BJ (cell line): ENCODE data around the gene KCNJ3. TPM values are rescaled to one million over a fixed set of nuclear protein-coding genes. Genes with fewer than 3 reads are reported as not detected.

ENCODE experiments used
- CTCF ChIA-PET: fragments of 350-600 bp; formaldehyde crosslinking; extraction: SDS; loops from one replicate; lab custom pipeline; 2021; ENCODE audit warnings: antibody characterized with exemption, inconsistent platforms; lab: Yijun Ruan, JAX
- POLR2A ChIA-PET: fragments of 300-600 bp; sonication (Branson Sonifier 250); formaldehyde crosslinking; extraction: SDS; loops from one replicate; lab custom pipeline; 2021; ENCODE audit warnings: antibody characterized with exemption; lab: Charles Lee
- DNase-seq: peaks from one replicate; pipeline ENCODE4 v3.0.0-alpha.2; 2011; ENCODE audit warnings: low read depth
- H3K27me3 ChIP-seq: 2 replicates; pipeline ENCODE4 v1.6.0; 2011; ENCODE audit warnings: low read length; ENCODE audit not compliant: control insufficient read depth, insufficient read depth
- H3K36me3 ChIP-seq: 2 replicates; pipeline ENCODE4 v1.5.1; 2011; ENCODE audit warnings: low read length; ENCODE audit not compliant: control insufficient read depth, insufficient read depth
- H3K4me3 ChIP-seq: 2 replicates; pipeline ENCODE4 v1.5.1; 2011; ENCODE audit warnings: low read depth, mild to moderate bottlenecking, control low read depth, low read length
- polyA minus RNA-seq: library from RNA; depleted of rRNA, polyadenylated mRNA; stranded (reverse); fragments of >200 nt; gene quantifications from 2 replicates; pipeline ENCODE4 v1.2.3, GENCODE V29; 2011; rRNA and poly(A)+ RNA removed
- polyA plus RNA-seq: library from polyadenylated mRNA; depleted of rRNA; stranded (reverse); fragments of >200 nt; gene quantifications from 2 replicates; pipeline ENCODE4 v1.2.3, GENCODE V29; 2011; rRNA removed
- TF ChIP-seq, protein P1 (sequence below): IDR thresholded peaks from 2 replicates; pipeline ENCODE4 v1.5.1; 2011; ENCODE audit warnings: low read depth, mild to moderate bottlenecking, control low read depth, inconsistent platforms, low read length, moderate library complexity; ENCODE audit not compliant: insufficient read depth

Gene KCNJ3, protein sequence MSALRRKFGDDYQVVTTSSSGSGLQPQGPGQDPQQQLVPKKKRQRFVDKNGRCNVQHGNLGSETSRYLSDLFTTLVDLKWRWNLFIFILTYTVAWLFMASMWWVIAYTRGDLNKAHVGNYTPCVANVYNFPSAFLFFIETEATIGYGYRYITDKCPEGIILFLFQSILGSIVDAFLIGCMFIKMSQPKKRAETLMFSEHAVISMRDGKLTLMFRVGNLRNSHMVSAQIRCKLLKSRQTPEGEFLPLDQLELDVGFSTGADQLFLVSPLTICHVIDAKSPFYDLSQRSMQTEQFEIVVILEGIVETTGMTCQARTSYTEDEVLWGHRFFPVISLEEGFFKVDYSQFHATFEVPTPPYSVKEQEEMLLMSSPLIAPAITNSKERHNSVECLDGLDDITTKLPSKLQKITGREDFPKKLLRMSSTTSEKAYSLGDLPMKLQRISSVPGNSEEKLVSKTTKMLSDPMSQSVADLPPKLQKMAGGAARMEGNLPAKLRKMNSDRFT
- polyA plus RNA-seq: 3.2 and 5.4 TPM in 2 replicates
- 5.5 and 7.5 TPM in 2 replicates for polyA minus RNA-seq

DNA sequence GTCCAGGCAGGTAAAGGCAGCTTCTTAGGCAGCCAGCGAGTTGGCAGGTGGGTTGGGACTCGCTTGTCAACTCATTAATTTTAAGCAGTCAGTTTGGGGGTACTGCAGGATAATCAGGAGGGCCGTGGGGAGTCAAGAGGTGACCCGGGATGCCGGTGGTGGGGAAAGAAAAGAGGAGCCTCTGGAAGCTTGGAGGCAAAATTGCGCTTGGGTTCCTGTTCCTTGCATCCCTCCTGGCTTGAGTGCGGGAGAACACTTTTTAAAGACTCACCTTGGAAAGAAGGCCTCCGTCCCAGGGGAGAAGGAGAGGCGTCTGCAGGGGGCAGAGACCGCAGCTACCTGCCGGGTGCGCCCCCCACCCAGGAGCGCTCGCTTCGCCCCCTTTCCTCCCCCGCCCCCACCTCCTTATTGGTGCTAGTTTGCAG lies at the start of gene KCNJ3:
Gene KCNJ3, plus strand, starts transcription at position 400 of the 425 bp plus-strand sequence. CDS start 81 bp downstream, outside the sequence.
- ChIA-PET CTCF (no interaction called here), POLR2A (no interaction called here)
- TF ChIP-seq, protein P1, sequence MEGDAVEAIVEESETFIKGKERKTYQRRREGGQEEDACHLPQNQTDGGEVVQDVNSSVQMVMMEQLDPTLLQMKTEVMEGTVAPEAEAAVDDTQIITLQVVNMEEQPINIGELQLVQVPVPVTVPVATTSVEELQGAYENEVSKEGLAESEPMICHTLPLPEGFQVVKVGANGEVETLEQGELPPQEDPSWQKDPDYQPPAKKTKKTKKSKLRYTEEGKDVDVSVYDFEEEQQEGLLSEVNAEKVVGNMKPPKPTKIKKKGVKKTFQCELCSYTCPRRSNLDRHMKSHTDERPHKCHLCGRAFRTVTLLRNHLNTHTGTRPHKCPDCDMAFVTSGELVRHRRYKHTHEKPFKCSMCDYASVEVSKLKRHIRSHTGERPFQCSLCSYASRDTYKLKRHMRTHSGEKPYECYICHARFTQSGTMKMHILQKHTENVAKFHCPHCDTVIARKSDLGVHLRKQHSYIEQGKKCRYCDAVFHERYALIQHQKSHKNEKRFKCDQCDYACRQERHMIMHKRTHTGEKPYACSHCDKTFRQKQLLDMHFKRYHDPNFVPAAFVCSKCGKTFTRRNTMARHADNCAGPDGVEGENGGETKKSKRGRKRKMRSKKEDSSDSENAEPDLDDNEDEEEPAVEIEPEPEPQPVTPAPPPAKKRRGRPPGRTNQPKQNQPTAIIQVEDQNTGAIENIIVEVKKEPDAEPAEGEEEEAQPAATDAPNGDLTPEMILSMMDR: no peak
- peak within 1 kb of the TSS; percentile 58 for H3K4me3 ChIP-seq
- no peak for DNase-seq
- no peaks in the 10 kb centered on the region for H3K36me3 ChIP-seq
- no peaks in the 10 kb centered on the region; the same call in 1 of the 2 replicates for H3K27me3 ChIP-seq

DNA sequence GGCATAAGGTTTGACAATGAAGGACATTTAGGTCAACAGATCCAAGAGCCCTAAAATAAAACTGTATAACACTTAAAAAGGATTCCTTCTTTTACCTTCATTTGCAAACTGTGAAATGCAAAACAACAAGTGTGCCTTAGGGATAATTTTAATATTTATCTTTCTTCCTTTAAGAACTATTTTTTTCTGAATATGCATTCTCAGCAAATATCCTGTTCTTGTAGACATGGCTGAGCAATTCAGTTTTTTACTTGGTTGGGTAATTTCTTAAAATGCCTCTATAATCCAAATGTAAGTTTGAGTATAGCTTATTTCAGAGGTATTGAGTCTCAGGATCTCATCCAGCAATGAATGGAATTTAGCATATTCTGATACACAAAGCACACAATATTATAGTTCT lies 43.0 kb upstream of the KCNJ3 start:
- TF ChIP-seq, protein P1: no peak
- Histone ChIP-seq H3K36me3 (no peaks in the 10 kb centered on the region), H3K27me3 (no peaks in the 10 kb centered on the region), H3K4me3 (no peak overlapping the region)
- POLR2A ChIA-PET: no interaction called here
- CTCF ChIA-PET: interaction anchor here (2.0 kb wide), 1 partner anchor 11 kb away, joined by 6 read pairs; no protein-coding TSS in a partner anchor
- DNase-seq: no peak

DNA sequence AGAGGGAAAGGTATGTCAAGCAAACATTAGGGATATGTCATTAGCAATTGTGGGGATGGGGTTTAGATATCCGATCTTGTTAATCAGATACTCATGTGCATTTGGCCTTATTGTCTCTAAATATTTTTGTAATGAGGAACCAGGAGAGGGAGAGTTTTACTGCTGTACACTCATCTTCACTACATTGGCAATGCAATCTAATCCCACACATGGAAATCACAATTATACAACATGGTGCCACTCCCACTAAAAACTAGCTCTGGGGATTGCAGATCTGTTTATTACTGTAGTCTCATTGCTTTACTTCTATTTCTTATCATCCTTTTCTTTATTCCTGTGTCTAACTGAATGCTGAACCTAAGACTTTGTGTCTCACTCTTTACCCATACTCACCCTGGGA lies 39.6 kb upstream of the KCNJ3 start:
- CTCF ChIA-PET: no interaction called here
- POLR2A ChIA-PET: no interaction called here
- no peak for DNase-seq

GRCh38 chr2:154664248-154664647 lies 34.2 kb upstream of the KCNJ3 start:
- Histone ChIP-seq H3K36me3 (no peaks in the 10 kb centered on the region), H3K4me3 (no peak overlapping the region), H3K27me3 (no peaks in the 10 kb centered on the region)
- no peak for DNase-seq
- ChIA-PET CTCF (interaction anchor here (1.2 kb wide), 1 partner anchor 11 kb away, joined by 4 read pairs; no protein-coding TSS in a partner anchor), POLR2A (no interaction called here)
- TF ChIP-seq, protein P1: no peak

More for the DNA sequence above, 39.6 kb upstream of the KCNJ3 start:
- H3K4me3 ChIP-seq: no peak overlapping the region
- H3K27me3 ChIP-seq: no peaks in the 10 kb centered on the region
- H3K36me3 ChIP-seq: no peaks in the 10 kb centered on the region
- TF ChIP-seq, protein P1: no peak

- CTCF ChIA-PET: interaction anchor here (0.6 kb wide), 1 partner anchor 100 kb away, joined by 4 read pairs; no protein-coding TSS in a partner anchor
- H3K36me3 ChIP-seq: no peaks in the 10 kb centered on the region
- POLR2A ChIA-PET: no interaction called here
- no peaks in the 10 kb centered on the region for H3K27me3 ChIP-seq
- DNase-seq: no peak
- H3K4me3 ChIP-seq: no peak overlapping the region
- TF ChIP-seq, protein P1: no peak
These were observed 28.4 kb upstream of the KCNJ3 start for GRCh38 chr2:154670083-154670482.
